ENCODE measurements around the gene NDUFAF8. TPM values are rescaled to one million over a fixed set of nuclear protein-coding genes. Genes with fewer than 3 reads are reported as not detected.

Gene NDUFAF8
- total RNA-seq, 1 experiment from 2014 or later, result 58.6 TPM

DNA sequence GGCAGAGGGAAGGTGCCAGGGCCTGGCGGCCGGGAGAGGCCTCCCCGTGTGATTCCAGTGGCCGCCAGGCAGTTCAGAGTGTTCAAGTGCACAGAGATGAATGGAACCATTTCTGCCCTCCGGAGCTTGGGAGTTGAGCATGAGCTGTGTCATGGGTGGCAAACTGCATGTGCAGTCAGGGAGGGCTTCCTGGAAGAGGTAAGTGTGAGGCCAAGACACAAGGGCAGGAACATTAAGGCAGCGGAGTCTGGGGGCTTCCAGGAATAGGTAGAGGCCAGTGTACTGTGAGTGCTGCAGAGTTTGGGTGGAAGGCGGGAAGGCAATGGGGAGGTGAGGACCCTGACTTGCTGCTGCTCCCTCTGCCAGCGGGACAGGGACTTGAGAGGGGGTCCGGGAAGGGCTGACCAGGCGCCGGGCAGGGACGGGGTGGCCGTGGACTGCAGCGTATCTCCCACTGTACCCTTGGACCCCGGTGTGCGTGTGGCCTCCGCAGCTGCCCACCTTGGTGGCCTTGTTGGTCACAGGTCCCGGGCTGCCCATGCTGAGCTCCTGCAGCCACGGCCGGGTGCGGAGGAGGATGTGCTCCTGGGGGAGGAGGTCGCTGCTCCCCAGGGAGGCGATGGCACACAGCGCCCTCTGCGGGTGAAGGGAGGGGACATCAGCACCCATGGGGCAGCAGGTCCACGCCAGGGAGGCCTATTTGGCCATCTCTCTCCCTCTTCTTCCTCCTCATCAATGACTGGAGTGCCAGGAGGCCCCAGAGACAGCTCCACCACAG, 8.9 kb upstream of the NDUFAF8 start:
- intact Hi-C loops (cut with micrococcal nuclease; ENCODE audit: unreplicated experiment), result no loop called here
- Histone ChIP-seq H3K27me3 (replicated peaks; ENCODE audit: insufficient read depth, low read depth, low read length, poor library complexity) (no peaks in the 10 kb centered on the region), H3K9me3 (ENCODE audit: low read depth, low read length, poor library complexity, severe bottlenecking) (peaks cover 5% of the 10 kb centered on the region), H3K4me1 (ENCODE audit: insufficient read depth, low read length, poor library complexity, severe bottlenecking) (no peaks in the 10 kb centered on the region), H3K4me3 (ENCODE audit: low read depth, low read length, poor library complexity, severe bottlenecking) (no peak overlapping the region), H3K27ac (ENCODE audit: low read depth, low read length, poor library complexity, severe bottlenecking) (no peak overlapping the region), H3K36me3 (ENCODE audit: insufficient read depth, low read length, poor library complexity, severe bottlenecking) (no peaks in the 10 kb centered on the region)
- BruUV-seq (replicated peaks), result no TSS peak
- POLR2A ChIA-PET (ENCODE audit: low non-redundant PET), result interaction anchor here (0.8 kb wide), 1 partner anchor 9 kb away, joined by 3 read pairs; the partner anchor contains the start of gene NDUFAF8
- DNase-seq (ENCODE audit: low spot score), result no peak
- no peak for TF ChIP-seq EZH2 (IDR thresholded peaks at IDR 0.05; ENCODE audit: borderline replicate concordance, low read depth, low read length, poor library complexity, severe bottlenecking)
- TF ChIP-seq, protein P1, sequence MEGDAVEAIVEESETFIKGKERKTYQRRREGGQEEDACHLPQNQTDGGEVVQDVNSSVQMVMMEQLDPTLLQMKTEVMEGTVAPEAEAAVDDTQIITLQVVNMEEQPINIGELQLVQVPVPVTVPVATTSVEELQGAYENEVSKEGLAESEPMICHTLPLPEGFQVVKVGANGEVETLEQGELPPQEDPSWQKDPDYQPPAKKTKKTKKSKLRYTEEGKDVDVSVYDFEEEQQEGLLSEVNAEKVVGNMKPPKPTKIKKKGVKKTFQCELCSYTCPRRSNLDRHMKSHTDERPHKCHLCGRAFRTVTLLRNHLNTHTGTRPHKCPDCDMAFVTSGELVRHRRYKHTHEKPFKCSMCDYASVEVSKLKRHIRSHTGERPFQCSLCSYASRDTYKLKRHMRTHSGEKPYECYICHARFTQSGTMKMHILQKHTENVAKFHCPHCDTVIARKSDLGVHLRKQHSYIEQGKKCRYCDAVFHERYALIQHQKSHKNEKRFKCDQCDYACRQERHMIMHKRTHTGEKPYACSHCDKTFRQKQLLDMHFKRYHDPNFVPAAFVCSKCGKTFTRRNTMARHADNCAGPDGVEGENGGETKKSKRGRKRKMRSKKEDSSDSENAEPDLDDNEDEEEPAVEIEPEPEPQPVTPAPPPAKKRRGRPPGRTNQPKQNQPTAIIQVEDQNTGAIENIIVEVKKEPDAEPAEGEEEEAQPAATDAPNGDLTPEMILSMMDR (conservative IDR thresholded peaks at IDR 0.05; ENCODE audit: low read depth, low read length), result peak; percentile 47; the same call in 1 of the 2 replicates
- CTCF ChIA-PET, result no interaction called here

DNA sequence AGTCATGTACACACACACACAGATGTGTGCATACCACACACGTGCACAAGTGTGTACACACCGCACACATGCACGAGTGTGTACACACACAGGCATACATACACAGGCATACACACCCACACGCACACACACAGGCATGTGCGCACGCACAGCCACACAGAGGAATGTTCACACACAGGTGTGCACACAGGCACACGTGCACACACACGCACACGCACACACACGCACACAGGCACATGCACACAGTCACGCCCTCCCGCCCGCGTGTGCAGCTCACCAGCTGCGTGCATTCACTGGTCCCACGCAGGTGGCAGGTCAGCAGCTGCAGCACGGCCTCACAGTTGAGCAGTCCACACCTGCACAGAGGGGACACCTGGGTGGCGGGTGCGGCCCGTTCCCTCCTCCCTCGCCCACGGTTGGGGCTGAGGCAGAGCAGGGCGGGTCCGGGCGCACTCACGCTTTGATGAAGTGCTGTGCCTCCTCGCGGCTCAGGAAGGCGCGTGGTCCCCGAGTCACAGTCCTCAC, 7.9 kb upstream of the NDUFAF8 start:
- Histone ChIP-seq H3K9me3 (ENCODE audit: low read depth, low read length, poor library complexity, severe bottlenecking) (peaks cover 5% of the 10 kb centered on the region), H3K27ac (ENCODE audit: low read depth, low read length, poor library complexity, severe bottlenecking) (no peak overlapping the region), H3K4me1 (ENCODE audit: insufficient read depth, low read length, poor library complexity, severe bottlenecking) (no peaks in the 10 kb centered on the region), H3K4me3 (ENCODE audit: low read depth, low read length, poor library complexity, severe bottlenecking) (no peak overlapping the region), H3K36me3 (ENCODE audit: insufficient read depth, low read length, poor library complexity, severe bottlenecking) (no peaks in the 10 kb centered on the region), H3K27me3 (replicated peaks; ENCODE audit: insufficient read depth, low read depth, low read length, poor library complexity) (no peaks in the 10 kb centered on the region)
- ChIA-PET POLR2A (ENCODE audit: low non-redundant PET) (no interaction called here), CTCF (no interaction called here)
- intact Hi-C loops (cut with micrococcal nuclease; ENCODE audit: unreplicated experiment), result no loop called here
- no peak for TF ChIP-seq EZH2 (IDR thresholded peaks at IDR 0.05; ENCODE audit: borderline replicate concordance, low read depth, low read length, poor library complexity, severe bottlenecking)
- TF ChIP-seq, protein P1 (conservative IDR thresholded peaks at IDR 0.05; ENCODE audit: low read depth, low read length), result no peak
- BruUV-seq (replicated peaks), result no TSS peak
- DNase-seq (ENCODE audit: low spot score), result no peak

DNA sequence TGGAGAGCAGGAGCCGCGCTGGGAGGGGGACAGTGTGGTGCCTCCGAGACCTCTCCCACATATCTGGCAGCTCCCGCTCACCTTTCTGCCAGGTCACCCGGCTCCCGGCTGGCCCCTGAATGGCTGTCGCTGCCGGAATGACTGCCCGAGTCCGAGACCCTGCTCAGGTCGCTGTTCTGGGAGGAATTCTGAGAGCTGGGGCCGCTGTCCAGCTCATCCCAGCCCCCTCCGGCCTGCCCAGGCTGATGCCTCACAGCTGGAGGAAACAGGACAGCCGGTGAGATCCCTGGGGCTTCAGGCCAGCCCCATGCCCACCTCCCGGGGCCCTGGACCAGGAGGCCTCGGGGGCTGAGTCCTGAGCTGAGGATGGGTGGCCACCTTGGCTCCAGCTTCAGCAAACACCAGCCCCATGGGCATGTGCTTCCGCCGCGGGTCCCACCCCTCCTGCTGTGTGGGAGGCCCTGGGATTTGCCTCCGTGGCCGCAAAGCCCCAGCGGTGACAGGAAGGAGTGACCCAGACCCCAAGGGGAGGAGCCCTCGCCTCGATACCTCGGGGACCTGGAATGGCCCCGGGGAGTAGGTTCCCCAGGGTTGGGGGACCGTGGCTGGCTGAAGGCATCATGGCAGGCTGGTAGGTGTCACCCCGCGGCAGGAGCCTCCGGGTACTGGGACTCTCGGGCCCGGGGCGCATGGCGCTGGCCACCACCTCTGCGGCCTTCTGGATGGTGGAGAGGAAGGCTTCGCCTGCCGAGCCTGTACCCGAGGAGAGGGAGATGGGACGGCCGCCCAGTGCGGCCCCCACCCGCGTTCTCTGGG, 7.1 kb upstream of the NDUFAF8 start:
- intact Hi-C loops (cut with micrococcal nuclease; ENCODE audit: unreplicated experiment), result no loop called here
- Histone ChIP-seq H3K27ac (ENCODE audit: low read depth, low read length, poor library complexity, severe bottlenecking) (no peak overlapping the region), H3K36me3 (ENCODE audit: insufficient read depth, low read length, poor library complexity, severe bottlenecking) (no peaks in the 10 kb centered on the region), H3K4me1 (ENCODE audit: insufficient read depth, low read length, poor library complexity, severe bottlenecking) (no peaks in the 10 kb centered on the region), H3K4me3 (ENCODE audit: low read depth, low read length, poor library complexity, severe bottlenecking) (no peak overlapping the region), H3K27me3 (replicated peaks; ENCODE audit: insufficient read depth, low read depth, low read length, poor library complexity) (no peaks in the 10 kb centered on the region), H3K9me3 (ENCODE audit: low read depth, low read length, poor library complexity, severe bottlenecking) (peaks cover 1% of the 10 kb centered on the region)
- DNase-seq (ENCODE audit: low spot score), result no peak
- BruUV-seq (replicated peaks), result no TSS peak
- ChIA-PET CTCF (no interaction called here), POLR2A (ENCODE audit: low non-redundant PET) (no interaction called here)
- TF ChIP-seq EZH2 (IDR thresholded peaks at IDR 0.05; ENCODE audit: borderline replicate concordance, low read depth, low read length, poor library complexity, severe bottlenecking), result no peak
- TF ChIP-seq, protein P1 (conservative IDR thresholded peaks at IDR 0.05; ENCODE audit: low read depth, low read length), result no peak
